ENCODE data around the gene GCNT2.
"Not testable (repeated sequence)": the region's sequence is repeated elsewhere in the genome, so short reads cannot be mapped to it uniquely, and the experiment has no call there.

The GCNT2 gene

DNA sequence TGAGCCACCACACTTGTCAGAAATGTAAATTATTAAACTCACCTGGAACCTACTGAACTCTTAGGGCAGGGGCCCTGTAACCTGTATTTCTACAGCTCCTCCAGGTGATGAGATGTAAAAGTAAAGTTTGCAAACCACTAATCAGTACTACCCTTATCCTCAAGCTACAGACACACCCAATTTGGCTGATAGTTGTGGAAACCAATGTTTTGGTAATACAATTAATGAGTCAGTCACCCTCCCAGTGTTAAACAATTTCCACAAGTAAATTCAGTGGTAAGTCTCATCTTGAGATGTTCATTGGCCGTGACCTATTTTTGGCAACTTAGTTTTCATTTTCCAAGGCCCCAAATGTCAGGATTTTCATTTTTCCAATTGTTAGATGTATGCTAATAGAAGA lies 29.6 kb downstream of the GCNT2 start:
- no peak for DNase-seq

GRCh38 chr6:10552270-10552810 lies 31.2 kb downstream of the GCNT2 start:
- DNase-seq: no peak

DNA sequence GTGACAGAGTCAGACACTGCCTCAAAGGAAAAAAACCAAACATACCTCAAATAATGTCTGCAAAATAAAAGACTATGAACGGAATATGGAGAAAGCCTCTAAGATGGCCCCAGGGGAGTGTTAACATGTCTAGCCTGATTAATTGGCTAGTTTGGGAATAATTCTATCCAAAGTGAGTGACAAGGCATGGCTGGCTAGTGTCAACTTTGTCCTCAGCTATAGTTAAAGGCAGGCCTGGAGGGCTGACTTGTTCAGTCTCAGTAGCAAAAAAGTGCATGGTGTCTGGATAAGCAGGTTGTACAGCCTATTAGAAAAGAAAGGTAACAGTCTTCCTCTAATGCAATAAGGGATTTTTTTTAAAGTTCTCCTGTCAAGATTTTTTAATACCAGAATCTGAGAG lies 32.7 kb downstream of the GCNT2 start:
- DNase-seq: no peak

DNA sequence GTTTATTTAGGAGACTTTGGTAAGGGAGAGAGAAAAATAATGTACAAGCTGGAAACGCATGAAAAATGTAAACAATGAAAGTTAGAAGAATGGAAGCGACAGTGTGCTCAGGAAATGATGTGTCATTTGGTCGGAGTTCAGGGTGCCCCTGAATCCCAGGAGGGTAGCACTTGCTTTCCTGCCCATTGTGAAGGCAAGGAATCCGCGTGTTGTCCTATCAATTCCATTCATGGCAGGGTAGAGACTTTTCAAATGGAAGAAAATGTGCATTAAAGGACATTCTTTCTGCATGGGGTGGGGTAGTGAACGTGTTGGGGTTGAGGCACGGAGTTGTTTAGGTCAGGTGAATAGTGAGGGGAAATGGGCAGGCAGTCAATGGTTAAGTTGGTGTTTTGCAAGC lies 33.7 kb downstream of the GCNT2 start:
- no peak for DNase-seq

GRCh38 chr6:10555625-10556309 lies 34.6 kb downstream of the GCNT2 start:
- no peak for DNase-seq

DNA sequence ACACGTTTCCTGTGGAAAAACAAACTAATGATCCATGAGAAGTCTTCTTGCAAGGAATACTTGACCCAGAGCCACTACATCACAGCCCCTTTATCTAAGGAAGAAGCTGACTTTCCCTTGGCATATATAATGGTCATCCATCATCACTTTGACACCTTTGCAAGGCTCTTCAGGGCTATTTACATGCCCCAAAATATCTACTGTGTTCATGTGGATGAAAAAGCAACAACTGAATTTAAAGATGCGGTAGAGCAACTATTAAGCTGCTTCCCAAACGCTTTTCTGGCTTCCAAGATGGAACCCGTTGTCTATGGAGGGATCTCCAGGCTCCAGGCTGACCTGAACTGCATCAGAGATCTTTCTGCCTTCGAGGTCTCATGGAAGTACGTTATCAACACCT lies 35.4 kb downstream of the GCNT2 start:
- DNase-seq: no peak

GRCh38 chr6:10556992-10557391 lies 35.8 kb downstream of the GCNT2 start:
- DNase-seq: no peak

DNA sequence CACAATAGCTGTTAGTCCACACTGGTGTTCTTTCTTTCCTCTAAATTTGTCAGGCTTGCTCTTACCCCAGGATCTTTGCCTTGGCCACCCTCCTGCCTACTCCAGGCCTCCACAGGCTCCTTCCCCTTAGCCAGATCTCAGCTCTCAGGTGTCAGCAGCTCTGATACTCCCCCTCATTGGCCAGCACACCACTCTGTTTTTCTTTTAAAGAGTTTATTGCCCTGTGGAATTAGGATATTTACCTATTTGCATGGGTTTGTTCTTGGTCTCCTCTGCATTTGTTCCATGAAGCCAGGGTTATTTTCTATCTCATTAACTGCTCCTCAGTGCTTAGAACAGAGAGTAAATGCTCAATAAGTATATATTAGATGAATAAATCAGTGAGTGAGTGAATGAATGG lies 36.8 kb downstream of the GCNT2 start:
- no peak for DNase-seq

DNA sequence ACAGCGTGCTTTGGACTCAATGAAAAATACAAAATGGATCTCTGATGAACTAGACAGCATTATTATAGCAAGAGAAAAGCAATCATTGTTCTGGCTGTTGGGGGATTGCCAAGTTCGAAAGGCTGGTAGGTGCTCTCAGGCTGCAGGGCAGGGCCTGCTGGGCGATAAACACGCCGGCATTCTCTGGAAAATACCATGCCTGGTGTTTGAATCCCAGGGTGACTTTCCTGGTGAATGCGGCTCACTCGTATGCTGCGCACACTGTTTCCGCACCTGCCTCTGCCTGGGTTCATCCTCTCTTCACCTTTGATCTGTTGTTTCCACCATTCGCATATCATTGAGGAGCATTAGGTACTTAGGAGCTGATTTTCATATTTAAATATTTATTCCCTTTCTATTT lies 37.4 kb downstream of the GCNT2 start:
- no peak for DNase-seq

DNA sequence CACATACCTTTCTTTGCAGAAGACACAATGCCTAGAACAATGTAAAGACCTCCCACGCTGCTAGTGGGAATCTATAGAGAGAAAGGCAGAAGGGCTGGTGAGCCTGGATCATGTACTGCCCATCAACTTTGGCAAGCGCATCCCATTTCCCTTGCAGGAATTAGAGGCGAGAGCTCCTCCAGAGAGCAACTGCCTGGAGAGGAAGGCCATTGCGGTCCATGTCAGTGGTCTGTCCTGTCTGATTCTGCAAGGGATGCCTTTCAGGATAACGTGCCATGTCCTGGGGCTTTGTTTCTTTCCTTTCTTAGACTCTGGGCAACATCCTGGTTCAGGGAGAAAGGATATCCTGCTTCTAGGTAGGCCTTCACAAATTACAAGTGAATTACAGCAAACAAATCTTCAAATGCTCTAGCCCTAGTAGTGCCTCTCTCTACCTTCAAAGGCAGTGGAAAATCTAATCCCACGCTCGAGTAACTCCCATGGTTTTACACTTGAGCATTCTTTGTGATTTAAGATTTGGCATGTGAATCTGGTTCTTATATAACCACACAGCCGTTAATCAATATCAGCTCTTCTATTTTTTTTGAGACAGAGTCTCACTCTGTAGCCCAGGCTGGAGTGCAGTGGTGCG lies 38.5 kb downstream of the GCNT2 start:
- DNase-seq: no peak

GRCh38 chr6:10561611-10562199 lies 40.6 kb downstream of the GCNT2 start:
- no peak for DNase-seq

DNA sequence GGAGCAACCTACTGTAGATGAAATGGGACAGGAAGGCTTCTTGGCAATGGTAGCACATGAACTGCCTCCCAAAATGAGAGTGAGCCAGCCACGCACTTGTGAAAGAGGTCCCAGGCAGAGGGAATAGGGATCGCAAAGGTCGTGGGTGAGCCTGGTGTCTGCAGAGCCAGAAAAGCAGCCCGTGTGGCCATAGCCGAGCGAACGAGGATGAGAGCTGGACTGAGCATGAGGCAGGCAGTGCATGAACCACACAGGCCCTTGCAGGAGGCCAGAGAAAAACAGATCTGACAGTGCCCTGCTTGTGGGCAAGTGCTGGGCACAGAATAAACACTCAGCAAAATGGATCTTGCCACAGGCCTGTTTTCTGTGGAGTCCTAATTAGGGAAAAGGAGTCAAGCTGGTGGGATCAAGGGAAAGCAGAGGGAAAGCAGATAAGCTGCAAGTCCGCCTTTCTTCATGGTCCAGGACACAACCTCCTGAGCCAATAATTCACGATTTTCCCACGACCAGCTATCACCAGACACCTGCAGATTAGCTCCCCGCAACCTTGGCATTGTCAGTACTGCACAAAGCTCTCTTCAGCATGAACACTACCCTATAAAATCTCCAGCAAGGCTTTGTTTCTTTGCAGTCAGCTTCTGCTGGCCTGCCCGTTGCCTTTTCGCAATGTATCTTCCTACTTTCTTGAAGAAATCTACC lies 44.0 kb downstream of the GCNT2 start:
- no peak for DNase-seq

- no peak for DNase-seq
These were observed 44.8 kb downstream of the GCNT2 start for GRCh38 chr6:10565913-10566312.

DNA sequence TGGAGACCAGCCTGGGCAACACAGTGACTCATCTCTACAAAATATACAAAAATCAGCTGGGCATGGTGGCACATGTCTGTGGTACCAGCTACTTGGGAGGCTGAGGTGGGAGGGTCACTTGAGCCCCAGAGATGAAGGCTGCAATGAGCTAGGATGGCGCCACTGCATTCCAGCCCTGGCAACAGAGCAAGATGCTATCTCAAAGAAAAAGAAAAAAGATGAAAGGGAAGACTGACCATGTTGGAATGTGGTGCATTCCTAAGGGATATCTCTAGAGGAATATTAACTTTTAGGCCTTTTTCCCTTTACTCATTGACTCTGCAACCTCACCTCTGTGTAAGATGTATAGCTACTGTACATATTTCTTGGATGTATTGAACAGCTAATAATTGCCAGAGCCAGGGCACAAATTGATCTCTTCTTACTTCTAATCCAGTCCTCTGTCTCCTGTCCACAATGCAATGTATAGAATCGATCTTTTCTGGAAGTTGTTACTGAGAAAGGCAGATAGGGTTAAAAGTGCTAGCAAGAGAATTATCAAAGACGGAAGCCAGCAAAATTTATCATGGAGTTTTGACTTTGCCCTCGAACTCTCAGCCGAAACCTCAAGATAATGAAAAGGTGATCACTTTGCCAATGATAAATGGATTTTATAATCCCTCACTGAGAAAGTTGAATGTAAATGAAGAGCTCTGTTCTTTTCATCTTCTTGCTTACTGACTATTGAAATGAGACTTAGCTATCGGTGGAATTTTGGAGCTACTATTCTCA lies 46.3 kb downstream of the GCNT2 start:
- DNase-seq: no peak

DNA sequence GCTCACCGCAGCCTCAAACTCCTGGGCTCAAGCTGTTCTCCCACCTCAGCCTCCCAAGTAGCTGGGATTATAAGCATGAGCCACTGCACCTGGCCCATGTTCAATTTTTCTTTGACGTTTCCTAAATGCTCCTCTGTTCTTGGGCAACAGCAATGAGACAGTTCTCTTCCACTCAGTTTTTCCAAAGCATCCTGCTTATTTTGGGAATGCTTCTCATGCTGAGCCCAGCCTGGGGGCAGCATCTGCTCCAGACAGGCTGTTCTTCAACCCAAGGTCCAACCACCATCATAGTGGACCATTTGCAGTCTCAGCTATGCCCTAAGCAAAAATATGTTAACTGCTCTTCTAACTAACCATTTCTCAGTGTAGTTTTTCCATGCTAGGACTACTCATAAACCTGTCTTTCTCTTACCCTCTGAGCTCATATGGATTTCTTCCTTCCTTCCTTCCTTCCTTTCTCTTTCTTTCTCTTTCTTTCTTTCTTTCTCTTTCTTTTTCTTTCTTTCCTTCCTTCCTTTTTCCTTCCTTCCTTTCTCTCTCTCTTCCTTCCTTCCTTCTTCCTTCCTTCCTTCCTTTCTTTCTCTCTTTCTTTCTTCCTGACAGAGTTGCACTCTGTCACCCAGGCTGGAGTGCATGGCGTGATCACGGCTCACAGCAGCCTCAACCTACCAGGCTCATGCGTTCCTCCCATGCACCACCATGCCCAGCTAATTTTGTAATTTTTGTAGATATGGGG lies 48.4 kb downstream of the GCNT2 start:
- DNase-seq: no peak

DNA sequence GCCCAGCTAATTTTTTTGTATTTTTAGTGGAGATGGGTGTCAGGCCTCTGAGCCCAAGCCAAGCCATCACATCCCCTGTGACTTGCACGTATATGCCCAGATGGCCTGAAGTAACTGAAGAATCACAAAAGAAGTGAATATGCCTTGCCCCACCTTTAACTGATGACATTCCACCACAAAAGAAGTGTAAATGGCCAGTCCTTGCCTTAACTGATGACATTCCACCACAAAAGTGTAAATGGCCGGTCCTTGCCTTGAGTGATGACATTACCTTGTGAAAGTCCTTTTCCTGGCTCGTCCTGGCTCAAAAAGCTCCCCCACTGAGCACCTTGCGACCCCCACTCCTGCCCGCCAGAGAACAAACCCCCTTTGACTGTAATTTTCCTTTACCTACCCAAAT lies 54.4 kb downstream of the GCNT2 start:
- not testable (repeated sequence) for DNase-seq

GRCh38 chr6:10576226-10576625 lies 55.1 kb downstream of the GCNT2 start:
- DNase-seq: no peak

GRCh38 chr6:10577112-10577511 lies 56.0 kb downstream of the GCNT2 start:
- no peak for DNase-seq

DNA sequence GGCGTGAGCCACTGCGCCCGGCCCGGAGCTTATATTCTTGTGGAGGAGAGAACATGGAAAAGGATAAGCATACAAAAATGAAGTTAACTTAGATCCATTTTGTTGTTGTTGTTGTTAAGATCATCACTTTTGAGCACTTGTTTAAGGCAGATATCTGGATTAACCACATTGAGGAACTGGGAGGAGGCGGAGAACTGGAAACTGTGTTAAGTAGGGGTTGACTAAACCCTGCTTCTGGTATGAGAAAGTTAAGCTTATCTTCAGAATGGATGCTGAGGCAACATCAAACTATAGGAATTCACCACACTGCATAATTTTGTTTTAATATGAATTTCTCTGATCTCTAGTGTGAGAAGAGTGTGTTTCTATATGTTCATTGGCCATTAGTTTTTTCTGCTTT lies 57.6 kb downstream of the GCNT2 start:
- no peak for DNase-seq

DNA sequence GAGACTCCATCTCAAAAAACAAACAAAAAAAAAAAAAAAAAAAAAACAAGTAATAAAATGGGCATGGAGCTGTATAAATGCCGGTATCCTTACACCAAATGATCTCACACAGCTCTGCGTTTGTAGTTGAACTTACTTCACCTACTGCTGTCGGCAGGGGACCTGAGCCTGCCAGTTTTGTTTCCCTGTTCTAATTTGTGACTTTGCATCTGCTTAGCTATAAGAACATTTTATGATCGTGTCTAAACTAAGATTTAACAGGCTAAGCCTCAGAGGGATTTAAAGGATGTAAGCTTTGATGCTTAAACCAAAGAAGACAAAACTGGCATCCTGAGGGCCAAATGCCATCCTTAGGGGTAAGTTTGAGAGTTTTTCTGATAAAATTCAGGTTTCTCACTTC lies 58.7 kb downstream of the GCNT2 start:
- DNase-seq: no peak

GRCh38 chr6:10580570-10580969 lies 59.4 kb downstream of the GCNT2 start:
- no peak for DNase-seq

DNA sequence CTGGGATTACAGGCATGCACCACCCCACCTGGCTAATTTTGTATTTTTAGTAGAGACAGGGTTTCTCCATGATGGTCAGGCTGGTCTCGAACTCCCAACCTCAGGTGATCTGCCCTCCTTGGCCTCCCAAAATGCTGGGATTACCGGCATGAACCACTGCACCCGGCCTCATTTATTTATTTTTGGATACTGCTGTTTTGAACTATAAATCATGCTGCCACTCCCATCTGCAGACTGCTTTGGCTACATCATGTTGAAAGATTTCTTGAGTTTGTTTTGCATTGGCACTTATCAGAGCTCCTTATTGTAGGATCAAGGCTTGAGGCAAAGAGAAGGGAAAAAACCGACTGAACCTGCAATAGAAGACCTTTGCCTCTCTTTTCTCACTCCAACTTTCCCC lies 60.3 kb downstream of the GCNT2 start:
- DNase-seq: not testable (repeated sequence)
